Astrocyte of the spinal cord (primary cell): ENCODE results near the gene MESP1.

Source experiments
- DNase-seq: peaks from one replicate; pipeline ENCODE4 v3.0.0; 2011; ENCODE audit warnings: low read depth, low spot score
- H3K4me3 ChIP-seq: 2 replicates; pipeline ENCODE4 v1.5.1; 2011; ENCODE audit warnings: low read depth, mild to moderate bottlenecking, low read length, moderate library complexity
- in situ Hi-C: cut with HindIII; loops from 2 replicates; pipeline ENCODE4 v1.10.0; 2017; ENCODE audit warnings: low sequenced_read_pairs
- TF ChIP-seq, protein P1 (sequence below): IDR thresholded peaks from 2 replicates; pipeline ENCODE4 v1.5.1; 2012; ENCODE audit warnings: low read depth, mild to moderate bottlenecking, low read length, inconsistent platforms

MESP1 gene

GRCh38 chr15:89755701-89756100, 4.7 kb upstream of the MESP1 start:
- in situ Hi-C loops = loop anchor here (25.0 kb wide), 1 partner anchor 107 kb away; no protein-coding TSS in a partner anchor
- TF ChIP-seq, protein P1, sequence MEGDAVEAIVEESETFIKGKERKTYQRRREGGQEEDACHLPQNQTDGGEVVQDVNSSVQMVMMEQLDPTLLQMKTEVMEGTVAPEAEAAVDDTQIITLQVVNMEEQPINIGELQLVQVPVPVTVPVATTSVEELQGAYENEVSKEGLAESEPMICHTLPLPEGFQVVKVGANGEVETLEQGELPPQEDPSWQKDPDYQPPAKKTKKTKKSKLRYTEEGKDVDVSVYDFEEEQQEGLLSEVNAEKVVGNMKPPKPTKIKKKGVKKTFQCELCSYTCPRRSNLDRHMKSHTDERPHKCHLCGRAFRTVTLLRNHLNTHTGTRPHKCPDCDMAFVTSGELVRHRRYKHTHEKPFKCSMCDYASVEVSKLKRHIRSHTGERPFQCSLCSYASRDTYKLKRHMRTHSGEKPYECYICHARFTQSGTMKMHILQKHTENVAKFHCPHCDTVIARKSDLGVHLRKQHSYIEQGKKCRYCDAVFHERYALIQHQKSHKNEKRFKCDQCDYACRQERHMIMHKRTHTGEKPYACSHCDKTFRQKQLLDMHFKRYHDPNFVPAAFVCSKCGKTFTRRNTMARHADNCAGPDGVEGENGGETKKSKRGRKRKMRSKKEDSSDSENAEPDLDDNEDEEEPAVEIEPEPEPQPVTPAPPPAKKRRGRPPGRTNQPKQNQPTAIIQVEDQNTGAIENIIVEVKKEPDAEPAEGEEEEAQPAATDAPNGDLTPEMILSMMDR = no peak
- no peak for DNase-seq
- H3K4me3 ChIP-seq = no peak overlapping the region

DNA sequence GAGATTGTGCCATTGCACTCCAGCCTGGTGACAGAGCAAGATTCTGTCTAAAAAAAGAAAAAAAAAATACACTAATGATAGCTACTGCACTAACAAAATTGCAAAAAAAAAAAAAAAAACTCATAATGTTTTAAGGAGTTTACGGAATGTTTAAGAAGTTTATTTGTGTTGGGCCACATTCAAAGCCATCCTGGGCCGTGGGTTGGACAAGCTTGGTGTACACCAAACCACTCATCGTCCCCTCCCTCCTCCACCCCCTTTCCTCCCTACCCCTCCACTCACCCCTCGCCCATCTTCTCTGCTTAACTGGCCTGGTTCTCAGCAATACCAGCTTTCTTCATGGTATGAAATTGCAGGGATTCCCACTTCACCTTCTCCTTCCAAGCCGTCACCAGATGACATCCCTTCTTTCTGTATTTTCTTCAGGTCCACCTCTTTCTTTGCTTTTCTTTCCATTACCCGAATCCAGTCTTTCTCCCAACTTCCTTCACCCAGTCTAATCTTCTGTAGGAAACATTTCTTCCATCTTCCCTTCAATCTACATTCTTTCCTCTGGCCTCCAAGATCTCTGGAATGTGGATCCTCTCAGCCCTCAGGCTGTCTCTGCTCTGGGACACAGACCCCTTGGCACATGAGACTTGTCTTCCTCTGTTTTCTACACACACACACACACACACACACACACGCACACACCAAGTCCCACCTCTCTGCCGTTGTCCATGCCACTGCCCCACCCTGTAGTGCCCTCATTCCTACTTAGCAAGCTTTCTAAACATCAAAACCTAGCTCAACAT, 3.5 kb upstream of the MESP1 start:
- no peak for DNase-seq
- no peak overlapping the region for H3K4me3 ChIP-seq
- TF ChIP-seq, protein P1 = no peak
- in situ Hi-C loops = loop anchor here (25.0 kb wide), 1 partner anchor 108 kb away; no protein-coding TSS in a partner anchor

- no peak for DNase-seq
- TF ChIP-seq, protein P1 = no peak
- in situ Hi-C loops = loop anchor here (25.0 kb wide), 1 partner anchor 108 kb away; no protein-coding TSS in a partner anchor
- no peak overlapping the region for H3K4me3 ChIP-seq
Measured at GRCh38 chr15:89753855-89754254, 2.8 kb upstream of the MESP1 start.

- TF ChIP-seq, protein P1 = no peak
- H3K4me3 ChIP-seq = no peak overlapping the region
- in situ Hi-C loops = loop anchor here (25.0 kb wide), 1 partner anchor 111 kb away; no protein-coding TSS in a partner anchor
- no peak for DNase-seq
Measured at GRCh38 chr15:89751748-89752147, 699 bp upstream of the MESP1 start.

DNA sequence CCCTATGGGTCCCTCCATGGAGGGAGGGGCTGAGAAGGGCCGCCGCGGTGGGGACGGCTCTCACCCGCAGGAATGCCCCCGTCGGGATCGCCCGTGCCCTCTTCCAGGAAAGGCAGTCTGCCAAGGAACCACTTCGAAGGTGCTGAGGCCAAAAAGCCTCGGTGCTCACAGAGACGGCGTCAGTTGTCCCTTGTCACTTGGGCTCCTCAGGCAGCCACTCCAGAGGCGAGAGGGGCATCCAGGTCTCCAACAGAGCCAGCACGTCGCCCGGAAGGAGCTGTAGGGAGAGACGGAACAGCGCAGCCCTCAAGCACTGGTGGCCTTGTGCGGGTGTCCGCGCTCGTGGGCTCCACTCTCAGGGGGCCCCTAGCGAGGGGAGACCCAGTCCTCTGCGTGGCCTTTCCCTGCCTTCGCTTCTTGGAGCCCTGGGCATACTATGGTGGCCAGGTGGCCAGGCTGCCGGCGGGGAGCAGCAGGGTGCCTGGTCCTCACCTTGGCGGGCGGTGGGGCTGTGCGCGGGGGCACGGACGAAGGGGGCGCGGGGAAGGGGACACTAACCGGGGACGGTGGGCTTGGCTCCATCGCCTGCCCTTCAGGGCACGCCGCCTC, 994 bp downstream of the MESP1 start:
- in situ Hi-C loops = loop anchor here (25.0 kb wide), 1 partner anchor 112 kb away; no protein-coding TSS in a partner anchor
- TF ChIP-seq, protein P1 = no peak
- DNase-seq = no peak
- H3K4me3 ChIP-seq = peak overlapping the region; percentile 39

- in situ Hi-C loops = no loop called here
- no peak overlapping the region for H3K4me3 ChIP-seq
- TF ChIP-seq, protein P1 = no peak
- no peak for DNase-seq
Measured at GRCh38 chr15:89749526-89749925, 1.5 kb downstream of the MESP1 start.
